ENCODE data around the gene ELP4.
A peak's percentile ranks its signal among the peaks of the same experiment; 100 is the strongest.

Gene ELP4

DNA sequence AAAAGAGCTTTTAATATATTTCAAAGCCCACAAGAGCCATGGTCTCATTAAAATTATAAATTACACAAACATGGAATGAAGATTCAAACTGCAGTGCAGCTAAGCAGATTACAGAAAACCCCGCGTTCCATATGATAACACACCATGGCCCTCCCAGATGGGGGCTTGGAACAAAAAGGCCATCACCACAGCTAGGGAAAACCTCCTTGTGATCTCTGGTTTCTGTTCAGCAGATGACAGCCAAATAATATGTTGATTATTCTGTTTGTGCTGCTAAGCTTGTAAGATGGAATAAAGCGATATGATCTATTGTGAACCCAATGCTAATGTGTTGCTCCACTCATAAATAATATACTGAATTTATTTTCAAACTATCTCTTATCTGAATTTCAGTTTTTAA, 28.6 kb upstream of the ELP4 start:
- Histone ChIP-seq H4K20me1 (ENCODE audit: insufficient read depth, low read length) (peaks cover 9% of the 10 kb centered on the region; the same call in 1 of the 2 replicates), H2AFZ (ENCODE audit: low read depth, low read length) (no peak overlapping the region), H3K4me2 (ENCODE audit: insufficient read depth, low read length) (no peak overlapping the region), H3K27me3 (ENCODE audit: insufficient read depth, low read length, poor library complexity) (no peaks in the 10 kb centered on the region), H3K79me2 (ENCODE audit: insufficient read depth, low read length) (peaks cover 31% of the 10 kb centered on the region), H3K36me3 (ENCODE audit: insufficient read depth, low read length) (no peaks in the 10 kb centered on the region), H3K9ac (ENCODE audit: low read depth, low read length) (no peak overlapping the region), H3K4me3 (ENCODE audit: low read depth in 1 of 2, low read length in 2 of 2) (no peak overlapping the region), H3K27ac (ENCODE audit: low read length) (no peak overlapping the region), H3K9me3 (ENCODE audit: insufficient read depth, low read length, severe bottlenecking) (no peaks in the 10 kb centered on the region), H3K4me1 (ENCODE audit: insufficient read depth, low read length) (no peaks in the 10 kb centered on the region)
- ATAC-seq (ENCODE audit: insufficient read depth, low read depth) (no peak), DNase-seq (no peak)
- TF ChIP-seq EZH2 (IDR thresholded peaks at IDR 0.05; ENCODE audit: borderline replicate concordance, low read depth, low read length, severe bottlenecking): no peak
- TF ChIP-seq, protein P1, sequence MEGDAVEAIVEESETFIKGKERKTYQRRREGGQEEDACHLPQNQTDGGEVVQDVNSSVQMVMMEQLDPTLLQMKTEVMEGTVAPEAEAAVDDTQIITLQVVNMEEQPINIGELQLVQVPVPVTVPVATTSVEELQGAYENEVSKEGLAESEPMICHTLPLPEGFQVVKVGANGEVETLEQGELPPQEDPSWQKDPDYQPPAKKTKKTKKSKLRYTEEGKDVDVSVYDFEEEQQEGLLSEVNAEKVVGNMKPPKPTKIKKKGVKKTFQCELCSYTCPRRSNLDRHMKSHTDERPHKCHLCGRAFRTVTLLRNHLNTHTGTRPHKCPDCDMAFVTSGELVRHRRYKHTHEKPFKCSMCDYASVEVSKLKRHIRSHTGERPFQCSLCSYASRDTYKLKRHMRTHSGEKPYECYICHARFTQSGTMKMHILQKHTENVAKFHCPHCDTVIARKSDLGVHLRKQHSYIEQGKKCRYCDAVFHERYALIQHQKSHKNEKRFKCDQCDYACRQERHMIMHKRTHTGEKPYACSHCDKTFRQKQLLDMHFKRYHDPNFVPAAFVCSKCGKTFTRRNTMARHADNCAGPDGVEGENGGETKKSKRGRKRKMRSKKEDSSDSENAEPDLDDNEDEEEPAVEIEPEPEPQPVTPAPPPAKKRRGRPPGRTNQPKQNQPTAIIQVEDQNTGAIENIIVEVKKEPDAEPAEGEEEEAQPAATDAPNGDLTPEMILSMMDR (IDR thresholded peaks at IDR 0.05; ENCODE audit: borderline replicate concordance, extremely low read depth, low read length, poor library complexity, severe bottlenecking): no peak

DNA sequence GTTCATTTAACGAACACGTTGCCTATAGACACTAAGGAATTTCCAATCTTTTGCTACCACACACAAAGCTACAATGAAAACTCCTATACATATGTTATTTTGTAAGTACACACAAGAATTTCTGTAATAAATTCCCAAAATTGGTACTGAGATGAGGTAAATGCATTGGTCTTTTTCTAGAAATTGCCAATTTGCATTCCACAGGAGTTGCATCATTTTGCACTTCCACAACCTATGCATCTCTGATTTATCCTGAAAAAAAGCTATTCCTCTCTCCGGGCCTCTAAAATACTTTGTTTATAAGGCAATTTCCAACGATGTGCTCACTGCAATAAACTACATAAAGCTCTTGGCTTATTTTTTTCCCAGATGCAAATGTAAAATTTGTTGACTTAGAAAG, 25.1 kb upstream of the ELP4 start:
- H2AFZ ChIP-seq (ENCODE audit: low read depth, low read length): no peak overlapping the region
- H3K9ac ChIP-seq (ENCODE audit: low read depth, low read length): no peak overlapping the region
- H3K4me1 ChIP-seq (ENCODE audit: insufficient read depth, low read length): no peaks in the 10 kb centered on the region
- ATAC-seq (ENCODE audit: insufficient read depth, low read depth): no peak
- TF ChIP-seq, protein P1 (IDR thresholded peaks at IDR 0.05; ENCODE audit: borderline replicate concordance, extremely low read depth, low read length, poor library complexity, severe bottlenecking): no peak
- no peak for TF ChIP-seq EZH2 (IDR thresholded peaks at IDR 0.05; ENCODE audit: borderline replicate concordance, low read depth, low read length, severe bottlenecking)
- H3K9me3 ChIP-seq (ENCODE audit: insufficient read depth, low read length, severe bottlenecking): no peaks in the 10 kb centered on the region
- H4K20me1 ChIP-seq (ENCODE audit: insufficient read depth, low read length): peaks cover 4% of the 10 kb centered on the region; the same call in 1 of the 2 replicates
- H3K27ac ChIP-seq (ENCODE audit: low read length): no peak overlapping the region
- no peaks in the 10 kb centered on the region for H3K27me3 ChIP-seq (ENCODE audit: insufficient read depth, low read length, poor library complexity)
- DNase-seq: no peak
- H3K4me3 ChIP-seq (ENCODE audit: low read depth in 1 of 2, low read length in 2 of 2): no peak overlapping the region
- H3K4me2 ChIP-seq (ENCODE audit: insufficient read depth, low read length): no peak overlapping the region
- no peaks in the 10 kb centered on the region for H3K36me3 ChIP-seq (ENCODE audit: insufficient read depth, low read length)
- peaks cover 27% of the 10 kb centered on the region for H3K79me2 ChIP-seq (ENCODE audit: insufficient read depth, low read length)

DNA sequence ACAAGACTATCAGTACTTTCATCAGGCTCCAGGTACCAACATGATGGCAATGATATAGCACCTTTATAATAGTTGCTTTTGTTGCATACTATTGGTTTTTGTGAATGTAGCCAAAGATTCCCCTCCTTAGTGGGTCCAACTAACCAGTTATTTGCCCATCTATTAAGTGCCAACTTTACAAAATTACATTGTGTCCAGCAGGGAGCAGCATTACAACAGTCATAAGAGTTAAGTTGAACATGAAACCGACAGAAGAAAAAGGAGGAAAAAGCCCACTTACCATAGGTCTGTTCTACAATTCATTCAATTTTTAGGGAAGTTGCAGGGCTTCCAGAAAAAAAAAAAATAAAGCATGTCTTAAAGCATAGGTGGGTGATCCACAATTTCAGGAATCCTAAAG, 21.7 kb upstream of the ELP4 start:
- ATAC-seq (ENCODE audit: insufficient read depth, low read depth): peak; percentile 63; the same call in 2 of the 3 replicates
- Histone ChIP-seq H3K27ac (ENCODE audit: low read length) (no peak overlapping the region), H3K4me1 (ENCODE audit: insufficient read depth, low read length) (no peaks in the 10 kb centered on the region), H2AFZ (ENCODE audit: low read depth, low read length) (no peak overlapping the region), H3K36me3 (ENCODE audit: insufficient read depth, low read length) (no peaks in the 10 kb centered on the region), H4K20me1 (ENCODE audit: insufficient read depth, low read length) (peaks cover 9% of the 10 kb centered on the region; the same call in 1 of the 2 replicates), H3K79me2 (ENCODE audit: insufficient read depth, low read length) (peaks cover 29% of the 10 kb centered on the region), H3K4me2 (ENCODE audit: insufficient read depth, low read length) (no peak overlapping the region), H3K27me3 (ENCODE audit: insufficient read depth, low read length, poor library complexity) (no peaks in the 10 kb centered on the region), H3K4me3 (ENCODE audit: low read depth in 1 of 2, low read length in 2 of 2) (no peak overlapping the region), H3K9me3 (ENCODE audit: insufficient read depth, low read length, severe bottlenecking) (no peaks in the 10 kb centered on the region), H3K9ac (ENCODE audit: low read depth, low read length) (no peak overlapping the region)
- TF ChIP-seq, protein P1 (IDR thresholded peaks at IDR 0.05; ENCODE audit: borderline replicate concordance, extremely low read depth, low read length, poor library complexity, severe bottlenecking): peak; percentile 60
- TF ChIP-seq EZH2 (IDR thresholded peaks at IDR 0.05; ENCODE audit: borderline replicate concordance, low read depth, low read length, severe bottlenecking): no peak
- peak; percentile 7 for DNase-seq
